Suprapubic skin (tissue), 3 donors: ENCODE measurements around the gene CYP2U1.

ENCODE experiments used
- CTCF ChIP-seq, 2 donors: fragments of 200-600 bp in 1 of 2; fragments of 450-650 bp in 1 of 2; sonication (generic) in 1 of 2; IDR thresholded peaks; one replicate each; pipeline ENCODE4 v1.5.1; 2016 to 2019; ENCODE audit warnings: antibody characterized with exemption in 2 of 2, mild to moderate bottlenecking in 1 of 2, moderate library complexity in 1 of 2
- EP300 ChIP-seq: sonication (generic); formaldehyde crosslinking; IDR thresholded peaks from one replicate; pipeline ENCODE4 v1.6.1; 2017; ENCODE audit warnings: antibody characterized with exemption

- TF ChIP-seq CTCF (IDR thresholded peaks at IDR 0.05) (no peak), EP300 (no peak)
Observed at GRCh38 chr4:107893171-107894137, 37.9 kb upstream of the CYP2U1 start.
